RWPE2 (cell line): ENCODE results near the gene ANKRD13A.
A peak's percentile ranks its signal among the peaks of the same experiment; 100 is the strongest.

ENCODE experiments used
- ATAC-seq: fragments of 200-7000 bp; cut with Tn5 transposase; 3 replicates; pipeline ENCODE4 v1.9.1; 2021; ENCODE audit warnings: low read depth
- DNase-seq: peaks from one replicate; pipeline ENCODE4 v3.0.0-alpha.2; 2020; ENCODE audit warnings: low spot score
- H3K27ac ChIP-seq: fragments of 450-650 bp; 2 replicates; pipeline ENCODE4 v1.5.1; 2017; ENCODE audit warnings: mild to moderate bottlenecking; ENCODE audit not compliant: poor library complexity, severe bottlenecking
- H3K27me3 ChIP-seq: fragments of 250-450 bp; sonication (Bioruptor Pico); 2 replicates; pipeline ENCODE4 v1.5.1; 2021; ENCODE audit warnings: mild to moderate bottlenecking, moderate library complexity; ENCODE audit not compliant: insufficient read depth, poor library complexity, severe bottlenecking
- H3K36me3 ChIP-seq: fragments of 250-450 bp; sonication (Bioruptor Pico); 2 replicates; pipeline ENCODE4 v1.5.1; 2020; ENCODE audit warnings: low read depth, mild to moderate bottlenecking, moderate library complexity
- H3K4me1 ChIP-seq: fragments of 250-450 bp; sonication (Bioruptor Pico); 2 replicates; pipeline ENCODE4 v1.5.1; 2021; ENCODE audit warnings: mild to moderate bottlenecking, moderate library complexity; ENCODE audit not compliant: insufficient read depth, poor library complexity, severe bottlenecking
- H3K4me3 ChIP-seq: fragments of 250-450 bp; sonication (Bioruptor Pico); 2 replicates; pipeline ENCODE4 v1.5.1; 2021; ENCODE audit warnings: mild to moderate bottlenecking, moderate library complexity; ENCODE audit not compliant: severe bottlenecking
- H3K9me3 ChIP-seq: fragments of 250-450 bp; sonication (Bioruptor Pico); 2 replicates; pipeline ENCODE4 v1.5.1; 2021; ENCODE audit warnings: mild to moderate bottlenecking, moderate library complexity; ENCODE audit not compliant: severe bottlenecking
- CTCF ChIP-seq: fragments of 450-650 bp; IDR thresholded peaks from one replicate; pipeline ENCODE4 v1.5.1; 2017; ENCODE audit warnings: mild to moderate bottlenecking, moderate library complexity; ENCODE audit not compliant: poor library complexity, severe bottlenecking

The ANKRD13A gene

DNA sequence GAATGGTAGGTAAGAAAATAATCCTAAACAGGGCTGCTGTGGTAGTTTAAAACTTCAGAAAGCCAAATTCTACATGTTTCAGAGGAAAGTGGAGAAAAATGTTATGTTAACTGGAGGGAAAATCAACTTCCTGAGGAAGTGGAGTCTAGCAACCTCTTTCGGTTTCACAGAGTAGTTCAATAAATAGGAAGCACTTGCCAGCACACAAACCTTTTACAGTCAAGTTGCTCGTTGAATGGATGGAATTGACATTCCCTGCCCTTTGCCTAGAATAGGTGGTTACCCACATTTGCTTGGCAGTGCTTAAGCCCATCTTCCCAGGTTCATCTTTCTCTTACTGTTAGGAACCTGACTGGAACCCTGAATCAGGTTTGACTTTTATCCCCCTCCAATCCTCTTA lies 15.9 kb downstream of the ANKRD13A start:
- DNase-seq (no peak), ATAC-seq (no peak)
- no peaks in the 10 kb centered on the region for H3K27me3 ChIP-seq
- TF ChIP-seq CTCF: no peak
- H3K27ac ChIP-seq: no peak overlapping the region
- H3K36me3 ChIP-seq: peaks cover 64% of the 10 kb centered on the region
- H3K4me1 ChIP-seq: peaks cover 3% of the 10 kb centered on the region
- H3K4me3 ChIP-seq: no peak overlapping the region
- H3K9me3 ChIP-seq: no peaks in the 10 kb centered on the region

DNA sequence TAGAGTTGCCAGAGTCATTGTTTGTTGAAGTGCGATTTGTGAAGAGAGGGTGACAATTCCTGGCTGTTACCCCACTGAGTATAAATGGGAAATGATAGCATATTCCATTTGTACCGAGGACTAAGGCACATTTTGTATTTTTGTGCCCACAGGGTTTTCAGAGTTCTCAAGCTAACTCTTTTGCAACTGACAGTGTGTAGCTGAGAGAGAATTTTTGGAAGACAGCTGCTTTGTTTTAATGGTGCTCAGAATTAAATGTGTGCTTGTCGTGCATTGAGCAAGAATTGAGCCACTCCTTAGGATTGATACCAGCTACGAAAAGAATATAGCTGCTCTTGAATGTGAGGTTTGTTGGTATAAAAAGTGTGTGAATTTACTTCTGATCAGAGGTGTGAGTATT lies 21.7 kb downstream of the ANKRD13A start:
- Histone ChIP-seq H3K4me3 (no peak overlapping the region), H3K27ac (no peak overlapping the region), H3K9me3 (no peaks in the 10 kb centered on the region), H3K36me3 (peaks cover 75% of the 10 kb centered on the region), H3K4me1 (peaks cover 11% of the 10 kb centered on the region), H3K27me3 (no peaks in the 10 kb centered on the region)
- ATAC-seq: no peak
- DNase-seq: no peak
- TF ChIP-seq CTCF: no peak

DNA sequence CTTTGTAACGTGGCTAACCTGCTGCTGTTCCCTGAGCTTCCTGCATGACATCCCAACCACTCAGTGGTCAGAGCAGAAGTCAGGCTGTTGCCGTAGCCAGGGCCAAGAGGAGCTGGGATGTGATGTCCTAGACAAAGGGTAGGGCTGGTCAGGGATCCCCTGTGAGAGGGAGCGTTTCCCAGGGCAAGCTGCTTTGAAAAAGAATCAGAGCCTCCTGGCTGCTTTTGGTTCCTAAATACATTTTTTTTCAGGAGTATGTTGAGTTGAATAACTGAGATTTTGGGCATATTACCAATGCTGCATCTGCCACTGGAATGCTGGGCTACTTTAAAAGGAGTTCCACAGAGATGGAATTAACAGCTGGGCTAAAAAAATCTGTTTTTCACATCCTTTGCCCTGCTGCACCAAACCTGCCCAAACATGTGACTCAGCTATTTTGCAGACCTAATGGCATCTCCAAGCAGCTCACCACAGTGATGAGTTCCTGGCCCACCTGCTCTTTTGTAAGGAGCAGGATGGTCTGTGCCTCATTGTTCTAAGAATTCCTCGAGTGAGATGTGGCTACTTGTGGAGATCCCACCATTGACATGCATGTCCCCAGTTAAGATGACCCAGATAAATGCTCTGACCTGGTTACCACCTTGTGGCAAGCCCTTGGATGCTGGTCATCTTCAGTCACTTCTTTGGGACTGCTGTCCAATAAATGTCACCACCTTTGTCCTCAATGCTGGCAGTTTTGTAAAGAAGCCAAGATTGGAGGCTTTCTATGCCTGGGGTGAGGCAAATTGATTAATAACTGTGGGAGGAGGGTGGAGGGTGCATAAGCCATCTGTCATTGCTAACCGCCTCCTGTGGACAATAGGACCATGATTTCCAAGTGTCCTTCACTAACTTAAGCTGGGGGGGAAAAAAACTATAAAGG lies 24.1 kb downstream of the ANKRD13A start:
- no peak for TF ChIP-seq CTCF
- Histone ChIP-seq H3K27ac (no peak overlapping the region), H3K4me1 (peaks cover 11% of the 10 kb centered on the region), H3K4me3 (no peak overlapping the region), H3K36me3 (peaks cover 78% of the 10 kb centered on the region), H3K9me3 (no peaks in the 10 kb centered on the region), H3K27me3 (no peaks in the 10 kb centered on the region)
- no peak for DNase-seq
- ATAC-seq: no peak

GRCh38 chr12:110024051-110024450 lies 24.8 kb downstream of the ANKRD13A start:
- Histone ChIP-seq H3K9me3 (no peaks in the 10 kb centered on the region), H3K27ac (peak overlapping the region; percentile 17), H3K4me1 (peaks cover 11% of the 10 kb centered on the region), H3K36me3 (peaks cover 78% of the 10 kb centered on the region), H3K27me3 (no peaks in the 10 kb centered on the region), H3K4me3 (no peak overlapping the region)
- DNase-seq (no peak), ATAC-seq (no peak)
- TF ChIP-seq CTCF: no peak

DNA sequence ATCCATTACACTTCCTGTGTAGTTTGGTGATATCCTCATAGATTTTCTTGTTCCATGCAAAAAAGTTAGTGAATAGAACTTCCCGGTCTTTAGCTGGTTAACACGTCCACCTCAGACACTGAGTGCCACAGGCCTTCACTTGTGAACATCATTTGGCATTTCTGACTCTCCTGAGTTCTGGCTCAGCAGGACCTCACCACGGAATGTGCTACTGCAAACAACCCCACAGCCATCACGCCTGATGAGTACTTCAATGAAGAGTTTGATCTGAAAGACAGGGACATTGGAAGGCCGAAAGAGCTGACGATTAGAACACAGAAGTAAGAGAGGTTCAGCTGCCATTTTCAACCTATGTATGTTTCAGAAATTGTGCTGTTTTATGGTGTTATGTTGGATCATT lies 29.1 kb downstream of the ANKRD13A start:
- Histone ChIP-seq H3K4me3 (no peak overlapping the region), H3K9me3 (no peaks in the 10 kb centered on the region), H3K27me3 (no peaks in the 10 kb centered on the region), H3K4me1 (peaks cover 6% of the 10 kb centered on the region), H3K36me3 (peaks cover 78% of the 10 kb centered on the region), H3K27ac (no peak overlapping the region)
- no peak for DNase-seq
- no peak for ATAC-seq
- no peak for TF ChIP-seq CTCF
